B cell (primary cell): ENCODE data around the gene FOXP4.

Experiments
- EZH2 ChIP-seq: IDR thresholded peaks from 2 replicates; pipeline ENCODE4 v1.6.1; 2012; ENCODE audit warnings: borderline replicate concordance, low read depth, mild to moderate bottlenecking, moderate library complexity, low read length; ENCODE audit not compliant: insufficient read depth, poor library complexity, severe bottlenecking
- TF ChIP-seq, protein P1 (sequence below): fragments of 200-600 bp; IDR thresholded peaks from one replicate; pipeline ENCODE4 v1.8.0; 2022; ENCODE audit warnings: antibody characterized with exemption, mild to moderate bottlenecking

DNA sequence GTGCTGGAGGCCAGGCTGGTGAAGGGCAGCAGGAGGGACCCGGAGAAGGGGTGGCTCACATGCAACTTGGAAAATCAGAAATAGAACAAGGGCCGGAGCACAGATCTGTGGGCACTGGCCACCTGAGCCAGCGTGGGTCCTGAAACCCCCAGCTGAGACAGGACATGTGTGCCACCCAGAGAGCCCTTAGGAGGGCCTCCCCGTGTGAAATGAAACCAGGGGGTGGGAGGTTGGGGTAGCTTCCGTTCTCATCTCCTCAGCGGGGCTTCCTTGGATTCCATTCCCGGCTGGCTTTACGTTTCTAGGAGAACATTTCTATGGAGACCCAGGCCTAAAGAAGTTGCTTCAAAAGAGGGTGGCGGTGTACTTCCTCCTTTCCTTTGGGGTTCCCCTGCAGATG is 5.7 kb downstream of the FOXP4 start:
- TF ChIP-seq, protein P1, sequence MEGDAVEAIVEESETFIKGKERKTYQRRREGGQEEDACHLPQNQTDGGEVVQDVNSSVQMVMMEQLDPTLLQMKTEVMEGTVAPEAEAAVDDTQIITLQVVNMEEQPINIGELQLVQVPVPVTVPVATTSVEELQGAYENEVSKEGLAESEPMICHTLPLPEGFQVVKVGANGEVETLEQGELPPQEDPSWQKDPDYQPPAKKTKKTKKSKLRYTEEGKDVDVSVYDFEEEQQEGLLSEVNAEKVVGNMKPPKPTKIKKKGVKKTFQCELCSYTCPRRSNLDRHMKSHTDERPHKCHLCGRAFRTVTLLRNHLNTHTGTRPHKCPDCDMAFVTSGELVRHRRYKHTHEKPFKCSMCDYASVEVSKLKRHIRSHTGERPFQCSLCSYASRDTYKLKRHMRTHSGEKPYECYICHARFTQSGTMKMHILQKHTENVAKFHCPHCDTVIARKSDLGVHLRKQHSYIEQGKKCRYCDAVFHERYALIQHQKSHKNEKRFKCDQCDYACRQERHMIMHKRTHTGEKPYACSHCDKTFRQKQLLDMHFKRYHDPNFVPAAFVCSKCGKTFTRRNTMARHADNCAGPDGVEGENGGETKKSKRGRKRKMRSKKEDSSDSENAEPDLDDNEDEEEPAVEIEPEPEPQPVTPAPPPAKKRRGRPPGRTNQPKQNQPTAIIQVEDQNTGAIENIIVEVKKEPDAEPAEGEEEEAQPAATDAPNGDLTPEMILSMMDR: no peak
- TF ChIP-seq EZH2: no peak
